Breast epithelium (tissue), 4 donors: Measurements from ENCODE around the gene IQSEC3. TPM values are rescaled to one million over a fixed set of nuclear protein-coding genes. Genes with fewer than 3 reads are reported as not detected.
"Not testable (repeated sequence)": the region's sequence is repeated elsewhere in the genome, so short reads cannot be mapped to it uniquely, and the experiment has no call there.

Source experiments
- DNase-seq, 2 donors: peaks; one replicate each; pipeline ENCODE4 v3.0.0-alpha.2; 2019; ENCODE audit warnings: low spot score in 2 of 2
- H3K27ac ChIP-seq, 2 donors: fragments of 200-600 bp; sonication (generic) in 1 of 2; one replicate each; pipeline ENCODE4 v1.5.1; 2016 to 2019; ENCODE audit warnings: mild to moderate bottlenecking in 1 of 2
- H3K27me3 ChIP-seq, 2 donors: fragments of 200-600 bp; sonication (generic) in 1 of 2; one replicate each; pipeline versions ENCODE4 v1.5.1 to v1.6.0; 2017 to 2019; ENCODE audit warnings: control low read depth in 1 of 2, mild to moderate bottlenecking in 1 of 2
- H3K36me3 ChIP-seq: fragments of 200-600 bp; one replicate; pipeline ENCODE4 v1.5.1; 2019
- H3K4me1 ChIP-seq, 2 donors: fragments of 200-600 bp; sonication (generic); one replicate each; pipeline ENCODE4 v1.5.1; 2016 to 2019; ENCODE audit warnings: control low read depth in 1 of 2
- H3K4me3 ChIP-seq, 3 donors: fragments of 200-600 bp; sonication (generic); 1 replicate in 2 of 3; 2 replicates in 1 of 3; pipeline ENCODE4 v1.5.1; 2016 to 2019; ENCODE audit warnings: mild to moderate bottlenecking in 3 of 3, moderate library complexity in 2 of 3
- H3K9me3 ChIP-seq, 2 donors: fragments of 200-600 bp; sonication (generic) in 1 of 2; one replicate each; pipeline ENCODE4 v1.5.1; 2016 to 2019; ENCODE audit warnings: control low read depth in 1 of 2
- CTCF ChIP-seq, 3 donors: fragments of 450-650 bp; IDR thresholded peaks; one replicate each; pipeline ENCODE4 v1.5.1; 2016 to 2017; ENCODE audit warnings: antibody characterized with exemption in 3 of 3, mild to moderate bottlenecking in 3 of 3, moderate library complexity in 3 of 3
- POLR2A ChIP-seq: fragments of 450-650 bp; IDR thresholded peaks from one replicate; pipeline ENCODE4 v1.6.1; 2016; ENCODE audit warnings: antibody characterized with exemption, mild to moderate bottlenecking, moderate library complexity
- POLR2AphosphoS5 ChIP-seq, 3 donors: sonication (generic); formaldehyde crosslinking; IDR thresholded peaks; one replicate each; pipeline ENCODE4 v1.6.1; 2017; ENCODE audit warnings: antibody characterized with exemption in 3 of 3
- intact Hi-C: fragments of 100-400 bp; cut with DNase I; formaldehyde crosslinking; loops from one replicate; pipeline ENCODE4 v1.15.1; 2023; ENCODE audit warnings: low total_unique reads
- total RNA-seq, 3 donors: library from RNA; depleted of rRNA; stranded (reverse); fragments of >200 nt; gene quantifications; one replicate each; pipeline ENCODE4 v1.1.0, GENCODE V29; 2016

IQSEC3 gene
- total RNA-seq, 3 donors from 2014 or later: 0.64 to 0.98 (median 0.73) TPM

DNA sequence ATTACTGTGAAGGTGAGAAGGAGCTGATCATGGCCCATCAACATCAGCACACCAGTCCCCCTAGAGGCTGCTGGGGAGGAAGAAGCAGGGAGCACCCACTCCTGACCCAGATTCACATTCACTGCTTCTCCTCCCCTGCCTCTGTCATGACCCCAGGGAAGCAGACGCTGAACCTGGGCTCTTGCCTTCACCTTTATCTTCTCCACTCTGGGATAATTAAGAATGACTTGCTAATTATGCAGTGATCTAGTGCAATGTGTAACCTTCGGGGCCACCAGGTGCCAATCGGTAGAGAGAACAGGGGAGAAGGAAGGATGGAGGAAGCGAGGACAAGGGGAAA is 44.4 kb upstream of the IQSEC3 start:
- intact Hi-C loops: no loop called here
- Histone ChIP-seq H3K4me3 (no peak overlapping the region), H3K4me1 (no peaks in the 10 kb centered on the region), H3K36me3 (no peaks in the 10 kb centered on the region), H3K27ac (no peak overlapping the region), H3K27me3 (no peaks in the 10 kb centered on the region), H3K9me3 (no peaks in the 10 kb centered on the region)
- DNase-seq: no peak
- no peak for TF ChIP-seq POLR2A
- no peak for TF ChIP-seq CTCF (IDR thresholded peaks at IDR 0.05)
- TF ChIP-seq POLR2AphosphoS5 (IDR thresholded peaks at IDR 0.05): no peak

DNA sequence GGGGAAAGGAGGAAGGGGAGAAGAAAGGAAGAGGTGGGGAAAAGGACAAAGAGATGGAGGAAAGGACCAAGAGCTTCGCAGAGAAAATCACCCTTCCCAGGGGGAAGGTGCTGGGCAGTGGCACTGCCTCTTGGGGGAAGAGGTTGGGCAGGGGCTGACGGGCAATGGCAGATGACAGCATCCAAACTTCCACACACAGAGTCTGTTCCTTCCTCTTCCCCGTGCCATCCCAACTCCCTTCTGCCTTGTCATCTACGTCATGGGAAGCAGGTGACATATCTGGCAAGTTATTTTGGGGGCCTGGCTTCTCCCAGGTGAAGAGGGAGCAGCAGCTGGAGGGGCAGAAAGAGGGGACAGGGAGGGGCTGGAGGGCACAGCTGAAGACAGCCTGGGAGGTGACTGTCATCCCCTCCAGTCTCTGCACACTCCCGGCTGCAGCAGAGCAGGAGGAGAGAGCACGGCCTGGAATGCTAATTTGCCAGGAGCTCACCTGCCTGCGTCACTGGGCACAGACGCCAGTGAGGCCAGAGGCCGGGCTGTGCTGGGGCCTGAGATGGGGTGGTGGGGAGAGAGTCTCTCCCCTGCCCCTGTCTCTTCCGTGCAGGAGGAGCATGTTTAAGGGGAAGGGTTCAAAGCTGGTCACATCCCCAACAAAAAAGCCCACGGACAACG is 43.9 kb upstream of the IQSEC3 start:
- Histone ChIP-seq H3K4me1 (no peaks in the 10 kb centered on the region), H3K27ac (no peak overlapping the region), H3K36me3 (no peaks in the 10 kb centered on the region), H3K9me3 (no peaks in the 10 kb centered on the region), H3K27me3 (no peaks in the 10 kb centered on the region), H3K4me3 (no peak overlapping the region)
- TF ChIP-seq POLR2A: no peak
- no peak for TF ChIP-seq CTCF (IDR thresholded peaks at IDR 0.05)
- no peak for TF ChIP-seq POLR2AphosphoS5 (IDR thresholded peaks at IDR 0.05)
- intact Hi-C loops: no loop called here
- DNase-seq: no peak

GRCh38 chr12:27904-28303 is 38.7 kb upstream of the IQSEC3 start:
- intact Hi-C loops, H3K36me3 ChIP-seq, H3K27me3 ChIP-seq, H3K4me1 ChIP-seq, H3K9me3 ChIP-seq, H3K27ac ChIP-seq, DNase-seq, H3K4me3 ChIP-seq: not testable (repeated sequence)

DNA sequence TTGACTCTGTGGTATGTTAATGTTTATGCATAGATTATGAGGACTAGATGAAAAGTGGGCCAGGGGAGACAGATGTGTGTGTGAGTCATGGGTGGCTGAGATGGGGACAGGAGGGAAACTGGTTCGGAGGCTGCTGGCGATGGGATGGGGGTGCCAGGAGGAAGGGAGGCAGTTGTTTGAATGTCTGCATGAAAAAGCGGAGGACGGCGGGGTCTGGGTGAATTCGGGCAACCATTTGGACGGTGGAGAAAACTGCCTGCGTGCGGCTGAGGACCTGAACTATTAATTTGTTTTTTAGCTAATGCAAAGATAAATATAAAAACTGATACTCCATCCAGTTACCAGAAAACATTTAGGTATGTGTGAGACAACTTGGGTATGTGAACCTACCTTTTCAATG is 27.8 kb upstream of the IQSEC3 start:
- H3K27ac ChIP-seq, H3K9me3 ChIP-seq, H3K4me3 ChIP-seq, H3K4me1 ChIP-seq, DNase-seq, intact Hi-C loops, H3K36me3 ChIP-seq, H3K27me3 ChIP-seq: not testable (repeated sequence)

- intact Hi-C loops, H3K4me3 ChIP-seq, H3K36me3 ChIP-seq, H3K4me1 ChIP-seq, DNase-seq, H3K9me3 ChIP-seq, H3K27ac ChIP-seq: not testable (repeated sequence)
- peaks cover 0 to 13% of the 10 kb centered on the region in 2 donors for H3K27me3 ChIP-seq
These were observed 26.9 kb upstream of the IQSEC3 start for GRCh38 chr12:39555-40265.

- H3K36me3 ChIP-seq, intact Hi-C loops, H3K4me1 ChIP-seq, H3K4me3 ChIP-seq, H3K9me3 ChIP-seq, DNase-seq, H3K27ac ChIP-seq: not testable (repeated sequence)
- H3K27me3 ChIP-seq: peaks cover 0 to 11% of the 10 kb centered on the region in 2 donors
These were observed 22.2 kb upstream of the IQSEC3 start for GRCh38 chr12:44352-44751.

GRCh38 chr12:45235-45990 is 21.2 kb upstream of the IQSEC3 start:
- H3K27me3 ChIP-seq, H3K4me3 ChIP-seq, H3K9me3 ChIP-seq, H3K36me3 ChIP-seq, H3K4me1 ChIP-seq, H3K27ac ChIP-seq, intact Hi-C loops, DNase-seq: not testable (repeated sequence)

- H3K36me3 ChIP-seq, H3K27ac ChIP-seq, H3K4me1 ChIP-seq, H3K27me3 ChIP-seq, DNase-seq, H3K9me3 ChIP-seq, H3K4me3 ChIP-seq, intact Hi-C loops: not testable (repeated sequence)
These were observed 20.6 kb upstream of the IQSEC3 start for GRCh38 chr12:45991-46358.

DNA sequence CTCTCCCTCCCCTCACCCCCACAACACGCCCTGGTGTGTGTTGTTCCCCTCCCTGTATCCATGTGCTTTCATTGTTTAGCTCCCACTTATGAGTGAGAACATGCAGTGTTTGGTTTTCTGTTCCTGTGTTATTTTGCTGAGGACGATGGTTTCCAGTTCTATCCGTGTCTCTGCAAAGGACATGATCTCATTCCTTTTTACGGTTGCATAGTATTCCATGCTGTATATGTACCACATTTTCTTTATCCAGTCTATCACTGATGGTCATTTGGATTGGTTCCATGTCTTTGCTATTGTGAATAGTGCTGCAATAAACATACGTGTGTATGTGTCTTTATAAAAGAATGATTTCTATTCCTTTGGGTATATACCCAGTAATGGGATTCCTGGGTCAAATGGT is 20.0 kb upstream of the IQSEC3 start:
- H3K27ac ChIP-seq, DNase-seq, H3K4me3 ChIP-seq, H3K36me3 ChIP-seq, intact Hi-C loops, H3K27me3 ChIP-seq, H3K4me1 ChIP-seq, H3K9me3 ChIP-seq: not testable (repeated sequence)

GRCh38 chr12:47699-48226 is 18.8 kb upstream of the IQSEC3 start:
- H3K27ac ChIP-seq, H3K4me3 ChIP-seq, DNase-seq, H3K4me1 ChIP-seq, H3K36me3 ChIP-seq, H3K9me3 ChIP-seq, intact Hi-C loops: not testable (repeated sequence)
- peaks cover 0 to 10% of the 10 kb centered on the region in 2 donors for H3K27me3 ChIP-seq

- H3K27ac ChIP-seq, H3K36me3 ChIP-seq, H3K4me3 ChIP-seq, intact Hi-C loops, H3K9me3 ChIP-seq, DNase-seq, H3K4me1 ChIP-seq: not testable (repeated sequence)
- peaks cover 0 to 17% of the 10 kb centered on the region in 2 donors for H3K27me3 ChIP-seq
These were observed 17.4 kb upstream of the IQSEC3 start for GRCh38 chr12:49149-49548.
